ENCODE measurements around the gene ARPP21. TPM values are rescaled to one million over a fixed set of nuclear protein-coding genes. Genes with fewer than 3 reads are reported as not detected.

Gene ARPP21
- polyA plus RNA-seq, 6 donors from 2014 or later = 0.82 to 1.4 TPM; not detected in 4

DNA sequence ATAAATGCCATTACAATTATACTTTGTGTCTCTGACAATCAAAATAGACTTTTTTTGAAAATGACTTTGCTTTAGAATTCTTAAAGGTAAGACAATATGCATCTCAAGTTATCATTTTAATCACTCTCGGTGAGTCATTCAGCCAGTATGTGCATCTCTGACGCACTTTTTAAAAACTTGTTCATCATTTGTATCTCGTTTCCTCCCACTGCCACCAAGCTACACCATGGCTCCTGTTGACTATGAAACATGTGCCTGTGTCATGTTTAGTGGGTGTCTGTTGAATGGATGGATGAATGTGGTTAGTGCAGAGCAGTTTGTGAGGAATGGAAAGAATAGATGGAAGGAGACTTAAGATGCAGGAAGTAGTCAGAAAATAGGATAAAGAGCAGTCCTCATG, 68.6 kb downstream of the ARPP21 start:
- Mint-ChIP-seq H3K4me3 (no peak overlapping the region), H3K27ac (no peak overlapping the region), H3K4me1 (peaks cover 8 to 14% (median 10%) of the 10 kb centered on the region in 3 donors), H3K36me3 (no peaks in the 10 kb centered on the region), H3K27me3 (no peaks in the 10 kb centered on the region), H3K9me3 (no peaks in the 10 kb centered on the region)
- DNase-seq (no peak), ATAC-seq (ENCODE audit: low read depth in 2 of 2) (no peak)

DNA sequence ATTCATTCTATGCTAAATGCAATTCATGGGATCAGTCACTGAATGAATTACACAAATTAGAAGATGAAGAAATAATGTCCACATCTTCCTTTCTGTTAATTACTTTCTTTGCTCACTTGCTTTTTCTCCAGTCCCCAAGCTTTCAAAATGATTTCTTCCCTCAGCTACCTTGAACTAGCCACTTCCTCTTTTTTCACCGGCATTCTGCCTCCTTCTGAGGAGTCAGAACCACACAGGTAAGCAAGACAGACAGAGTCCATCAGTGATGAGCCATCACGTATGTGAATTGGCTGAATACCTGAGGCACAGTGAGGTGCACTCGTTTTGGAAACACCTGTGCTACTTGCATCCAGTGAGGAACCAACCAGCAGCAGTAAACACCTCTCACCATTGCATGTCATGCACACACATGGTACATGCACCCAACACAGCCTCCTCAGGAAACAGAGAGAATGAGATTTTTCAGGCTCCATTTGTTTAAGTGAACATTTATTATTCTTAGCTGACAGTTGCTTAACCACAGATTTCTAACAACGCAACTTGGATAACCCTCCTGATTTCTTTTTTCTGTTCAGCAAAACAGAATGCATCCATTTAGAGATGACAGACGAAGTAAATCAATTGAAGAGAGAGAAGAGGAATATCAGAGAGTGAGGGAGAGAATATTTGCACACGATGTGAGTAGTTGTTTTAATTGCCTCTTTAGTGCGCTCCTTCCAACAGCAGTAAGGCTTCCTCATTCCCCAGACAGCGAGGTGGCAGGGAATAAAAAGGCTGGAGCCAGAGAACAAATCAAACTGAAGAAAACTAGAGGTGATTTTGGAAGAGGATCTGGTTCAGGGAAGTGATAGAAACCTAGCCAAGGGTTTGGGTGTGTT, 69.3 kb downstream of the ARPP21 start:
- Mint-ChIP-seq H3K27me3 (no peaks in the 10 kb centered on the region), H3K4me3 (no peak overlapping the region), H3K4me1 (peaks cover 8 to 14% (median 10%) of the 10 kb centered on the region in 3 donors), H3K27ac (no peak overlapping the region), H3K9me3 (no peaks in the 10 kb centered on the region), H3K36me3 (no peaks in the 10 kb centered on the region)
- peak; percentile 57 to 79 for ATAC-seq (ENCODE audit: low read depth in 2 of 2)
- peak; percentile 13 for DNase-seq

DNA sequence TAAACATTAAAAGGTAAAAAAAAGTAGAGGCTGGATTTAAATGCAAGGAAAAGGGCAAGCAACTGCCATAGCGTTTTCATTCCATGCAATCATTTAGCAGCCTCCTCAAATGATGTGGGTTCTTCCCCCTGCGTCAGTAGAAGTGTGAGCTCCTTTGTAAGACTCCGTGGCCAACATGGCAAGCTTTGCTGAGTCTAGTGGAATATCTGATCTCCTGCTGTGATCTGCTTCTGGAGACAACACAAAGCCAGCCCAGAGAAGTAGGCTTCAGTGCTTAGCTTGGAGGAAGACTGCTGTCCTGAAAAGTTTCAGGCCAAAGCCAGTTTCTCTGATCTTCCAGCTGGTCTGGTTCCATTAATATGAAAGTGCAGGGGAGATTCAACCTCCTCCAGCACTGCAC, 70.4 kb downstream of the ARPP21 start:
- peaks cover 8 to 14% (median 10%) of the 10 kb centered on the region in 3 donors for H3K4me1 Mint-ChIP-seq
- H3K36me3 Mint-ChIP-seq = no peaks in the 10 kb centered on the region
- no peak for DNase-seq
- H3K27ac Mint-ChIP-seq = no peak overlapping the region
- H3K27me3 Mint-ChIP-seq = no peaks in the 10 kb centered on the region
- H3K9me3 Mint-ChIP-seq = no peaks in the 10 kb centered on the region
- no peak overlapping the region for H3K4me3 Mint-ChIP-seq
- ATAC-seq (ENCODE audit: low read depth in 2 of 2) = no peak

DNA sequence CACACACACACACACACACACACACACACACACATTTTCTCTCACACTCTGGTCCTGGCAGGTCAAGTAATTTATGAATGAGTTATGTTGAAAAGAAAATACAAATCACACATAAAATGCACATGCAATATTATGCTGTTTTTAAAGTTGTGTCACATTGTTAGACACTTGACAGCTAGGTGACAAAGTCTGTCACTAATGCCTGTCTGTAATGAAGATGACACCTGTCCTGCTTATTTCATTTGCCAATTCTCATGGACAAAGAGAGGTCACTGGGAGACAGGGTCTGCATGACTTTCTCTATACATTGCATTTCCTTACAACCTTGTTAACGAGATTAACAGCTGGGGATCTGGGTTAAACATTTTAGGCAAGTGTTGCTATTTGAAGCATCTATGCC, 71.2 kb downstream of the ARPP21 start:
- DNase-seq (no peak), ATAC-seq (ENCODE audit: low read depth in 2 of 2) (no peak)
- no peak overlapping the region for H3K4me3 Mint-ChIP-seq
- no peaks in the 10 kb centered on the region for H3K27me3 Mint-ChIP-seq
- peaks cover 8 to 14% (median 10%) of the 10 kb centered on the region in 3 donors for H3K4me1 Mint-ChIP-seq
- no peak overlapping the region for H3K27ac Mint-ChIP-seq
- H3K9me3 Mint-ChIP-seq = no peaks in the 10 kb centered on the region
- H3K36me3 Mint-ChIP-seq = no peaks in the 10 kb centered on the region

DNA sequence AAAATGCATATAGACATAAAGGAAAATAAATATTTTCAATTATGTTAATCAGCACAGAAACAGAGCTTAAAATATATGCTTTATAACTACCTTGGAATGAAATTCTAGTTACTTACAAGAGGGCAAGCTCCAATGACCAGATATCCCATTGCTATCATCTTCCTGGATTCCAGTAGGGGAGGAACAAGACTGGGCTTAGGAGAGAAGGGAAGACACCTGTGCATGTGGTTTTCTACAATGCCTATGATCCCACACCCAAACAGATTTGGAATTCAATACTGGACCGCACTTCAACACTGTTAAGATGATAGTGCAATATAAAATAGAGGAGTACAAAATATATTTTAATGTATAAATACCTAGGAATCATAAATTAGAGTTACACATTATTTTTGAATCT, 79.6 kb downstream of the ARPP21 start:
- ATAC-seq (ENCODE audit: low read depth in 2 of 2) = no peak
- Mint-ChIP-seq H3K4me3 (no peak overlapping the region), H3K27me3 (no peaks in the 10 kb centered on the region)

DNA sequence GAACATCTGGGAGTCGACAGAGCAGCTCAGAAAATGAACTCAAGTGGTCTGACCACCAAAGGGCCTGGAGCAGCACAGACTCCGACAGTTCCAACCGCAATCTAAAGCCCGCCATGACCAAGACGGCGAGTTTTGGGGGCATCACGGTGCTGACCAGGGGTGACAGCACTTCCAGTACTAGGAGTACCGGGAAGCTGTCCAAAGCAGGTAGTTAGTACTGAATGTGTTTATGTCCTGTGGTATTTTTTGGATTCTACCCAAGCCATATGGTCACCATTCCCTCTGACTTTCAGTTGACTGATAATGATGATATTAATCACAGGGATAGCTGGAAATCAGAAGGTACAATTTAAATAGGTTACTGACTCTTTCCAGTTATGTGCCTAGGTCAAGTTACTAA, 82.3 kb downstream of the ARPP21 start:
- Mint-ChIP-seq H3K27ac (no peak overlapping the region), H3K9me3 (no peaks in the 10 kb centered on the region), H3K36me3 (no peaks in the 10 kb centered on the region), H3K4me3 (no peak overlapping the region), H3K4me1 (no peaks in the 10 kb centered on the region), H3K27me3 (no peaks in the 10 kb centered on the region)
- no peak for ATAC-seq (ENCODE audit: low read depth in 2 of 2)
- DNase-seq = no peak

More for the DNA sequence above, 79.6 kb downstream of the ARPP21 start:
- Mint-ChIP-seq H3K36me3 (no peaks in the 10 kb centered on the region), H3K9me3 (no peaks in the 10 kb centered on the region), H3K4me1 (no peaks in the 10 kb centered on the region), H3K27ac (no peak overlapping the region)
- no peak for DNase-seq

DNA sequence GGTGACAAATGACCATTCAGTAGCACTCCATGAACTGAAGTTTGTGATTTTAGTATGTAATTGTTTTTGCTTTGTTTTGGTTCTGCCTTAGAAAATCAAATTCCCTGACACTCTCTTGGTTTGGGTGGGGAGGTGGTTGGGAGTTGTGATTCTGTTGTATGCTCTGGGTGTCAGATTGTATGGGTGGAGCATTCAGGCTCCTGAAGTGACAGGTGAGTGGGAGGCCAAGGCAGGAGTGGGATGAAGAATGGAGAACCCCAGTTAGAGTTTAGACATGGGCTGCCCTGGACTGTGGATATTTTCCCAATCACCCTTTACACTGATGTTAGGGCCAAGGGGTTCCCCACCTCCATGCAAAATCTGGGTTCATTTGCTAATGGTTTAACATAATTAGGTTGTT, 83.6 kb downstream of the ARPP21 start:
- H3K9me3 Mint-ChIP-seq = no peaks in the 10 kb centered on the region
- H3K4me1 Mint-ChIP-seq = no peaks in the 10 kb centered on the region
- no peak overlapping the region for H3K4me3 Mint-ChIP-seq
- H3K27ac Mint-ChIP-seq = no peak overlapping the region
- DNase-seq (no peak), ATAC-seq (ENCODE audit: low read depth in 2 of 2) (no peak)
- H3K36me3 Mint-ChIP-seq = no peaks in the 10 kb centered on the region
- no peaks in the 10 kb centered on the region for H3K27me3 Mint-ChIP-seq

DNA sequence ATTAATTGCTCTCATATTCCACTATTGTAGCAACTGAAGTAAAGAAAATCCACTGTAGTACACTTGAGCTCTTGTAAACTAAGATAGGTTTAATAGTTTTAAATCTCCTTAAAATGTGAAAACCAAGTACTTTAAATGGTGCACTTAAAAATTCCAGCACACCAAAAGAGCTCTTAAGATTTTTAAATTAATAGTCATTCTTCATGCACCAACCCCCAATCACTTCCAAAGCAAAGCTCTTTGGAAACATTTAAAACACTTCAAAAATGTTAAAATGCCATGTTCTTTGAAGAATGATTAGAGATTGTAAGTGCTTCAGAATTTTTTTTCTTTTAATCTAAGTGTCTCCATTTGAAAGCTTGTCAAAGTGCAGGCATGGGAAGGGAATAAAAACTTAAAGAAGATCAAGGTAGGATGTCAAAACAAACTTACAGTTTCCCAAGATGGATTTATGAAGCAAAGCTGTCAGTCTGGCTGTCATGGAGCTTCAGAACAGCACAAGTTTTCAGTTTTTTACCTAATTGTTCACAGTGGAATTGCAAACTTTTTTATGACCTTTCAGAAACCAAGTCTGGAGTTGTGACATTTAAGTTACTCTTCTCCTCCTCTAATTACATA, 84.3 kb downstream of the ARPP21 start:
- Mint-ChIP-seq H3K36me3 (no peaks in the 10 kb centered on the region), H3K4me1 (no peaks in the 10 kb centered on the region), H3K27me3 (no peaks in the 10 kb centered on the region), H3K4me3 (no peak overlapping the region), H3K9me3 (no peaks in the 10 kb centered on the region), H3K27ac (no peak overlapping the region)
- DNase-seq (no peak), ATAC-seq (ENCODE audit: low read depth in 2 of 2) (no peak)

DNA sequence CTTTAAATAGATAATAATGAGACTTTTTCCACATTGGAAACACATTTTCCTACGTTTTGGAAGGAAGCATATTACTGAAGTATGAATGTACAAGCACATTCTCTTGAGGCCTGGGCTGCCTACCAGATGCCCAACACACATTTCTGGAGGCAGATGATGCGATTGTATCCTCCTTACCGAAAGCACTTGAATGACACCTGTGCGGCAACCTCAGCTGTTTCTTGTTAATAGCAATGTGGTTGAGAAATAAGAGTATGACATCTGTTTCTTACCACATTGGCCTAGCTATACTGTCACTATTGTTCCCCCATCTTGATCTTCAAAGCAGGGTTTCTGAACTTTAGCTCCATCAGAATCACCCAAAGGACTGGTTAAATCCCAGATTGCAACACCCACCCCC, 84.8 kb downstream of the ARPP21 start:
- no peak overlapping the region for H3K4me3 Mint-ChIP-seq
- no peaks in the 10 kb centered on the region for H3K9me3 Mint-ChIP-seq
- DNase-seq = no peak
- H3K27me3 Mint-ChIP-seq = no peaks in the 10 kb centered on the region
- H3K27ac Mint-ChIP-seq = no peak overlapping the region
- no peak for ATAC-seq (ENCODE audit: low read depth in 2 of 2)
- H3K4me1 Mint-ChIP-seq = no peaks in the 10 kb centered on the region
- no peaks in the 10 kb centered on the region for H3K36me3 Mint-ChIP-seq

DNA sequence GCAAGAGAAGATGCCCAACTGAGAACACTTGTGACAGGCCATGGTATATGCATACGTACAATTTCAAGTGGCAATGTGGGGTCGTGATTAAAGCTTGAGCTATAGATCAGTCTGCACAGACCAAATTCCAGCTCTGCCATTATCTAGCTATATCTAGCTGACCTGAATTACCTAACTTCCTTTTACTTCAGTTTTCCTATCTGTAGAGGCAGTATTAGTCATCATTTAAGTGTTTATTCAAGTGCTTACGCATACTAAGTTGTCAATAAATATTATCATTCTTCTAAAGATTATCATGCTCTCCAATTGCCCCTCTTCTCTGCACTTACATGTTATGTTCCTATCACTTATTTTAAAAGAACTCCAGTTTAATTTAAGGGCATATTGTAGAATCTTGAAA, 87.9 kb downstream of the ARPP21 start:
- Mint-ChIP-seq H3K27ac (no peak overlapping the region), H3K36me3 (no peaks in the 10 kb centered on the region), H3K4me1 (no peaks in the 10 kb centered on the region), H3K4me3 (no peak overlapping the region), H3K27me3 (no peaks in the 10 kb centered on the region), H3K9me3 (no peaks in the 10 kb centered on the region)
- DNase-seq (no peak), ATAC-seq (ENCODE audit: low read depth in 2 of 2) (no peak)

DNA sequence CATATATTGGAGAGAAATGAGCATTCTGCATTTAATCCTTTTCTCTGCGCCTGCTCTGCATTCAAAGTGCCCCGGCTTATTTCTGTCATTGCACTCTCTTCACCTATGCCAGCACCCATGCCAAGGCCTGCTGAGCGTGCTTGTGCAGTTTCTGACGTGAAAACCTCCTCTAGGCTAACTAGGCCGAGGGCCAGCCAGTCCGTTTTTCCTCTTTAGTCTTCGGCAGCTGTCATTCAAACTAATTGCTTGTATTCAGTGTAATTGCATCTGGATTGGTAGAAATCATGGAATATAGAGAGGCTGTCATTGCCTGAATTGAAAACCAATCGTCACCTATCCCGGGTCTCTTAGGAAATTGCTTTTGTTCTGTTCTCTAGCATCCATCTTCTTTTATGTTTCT, 94.0 kb downstream of the ARPP21 start:
- no peaks in the 10 kb centered on the region for H3K9me3 Mint-ChIP-seq
- no peaks in the 10 kb centered on the region for H3K27me3 Mint-ChIP-seq
- H3K4me3 Mint-ChIP-seq = no peak overlapping the region
- DNase-seq (no peak), ATAC-seq (ENCODE audit: low read depth in 2 of 2) (no peak)
- no peak overlapping the region for H3K27ac Mint-ChIP-seq
- no peaks in the 10 kb centered on the region for H3K36me3 Mint-ChIP-seq
- peaks cover 4 to 12% (median 5%) of the 10 kb centered on the region in 3 donors for H3K4me1 Mint-ChIP-seq

DNA sequence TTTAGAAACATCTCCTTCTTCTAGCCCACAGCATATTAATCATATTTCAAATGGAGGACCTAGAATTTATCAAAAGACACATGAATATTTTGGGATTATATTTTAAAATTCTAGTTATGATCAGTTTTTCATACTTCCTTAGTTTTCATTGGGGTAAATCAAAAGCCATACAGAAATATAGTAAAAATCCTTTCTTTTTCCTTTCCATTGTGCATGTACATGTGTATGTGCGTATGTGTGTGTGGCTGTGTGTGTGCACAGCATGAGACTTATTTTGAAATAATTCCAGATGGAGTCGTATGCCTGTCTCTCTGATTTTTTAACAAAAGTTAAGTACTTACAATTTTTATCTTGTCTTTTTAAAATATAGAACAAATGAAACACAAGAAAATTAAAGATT, 94.5 kb downstream of the ARPP21 start:
- Mint-ChIP-seq H3K36me3 (no peaks in the 10 kb centered on the region), H3K27me3 (no peaks in the 10 kb centered on the region), H3K9me3 (no peaks in the 10 kb centered on the region), H3K27ac (no peak overlapping the region), H3K4me1 (peaks cover 6 to 18% (median 10%) of the 10 kb centered on the region in 3 donors), H3K4me3 (no peak overlapping the region)
- ATAC-seq (ENCODE audit: low read depth in 2 of 2) = no peak
- no peak for DNase-seq

DNA sequence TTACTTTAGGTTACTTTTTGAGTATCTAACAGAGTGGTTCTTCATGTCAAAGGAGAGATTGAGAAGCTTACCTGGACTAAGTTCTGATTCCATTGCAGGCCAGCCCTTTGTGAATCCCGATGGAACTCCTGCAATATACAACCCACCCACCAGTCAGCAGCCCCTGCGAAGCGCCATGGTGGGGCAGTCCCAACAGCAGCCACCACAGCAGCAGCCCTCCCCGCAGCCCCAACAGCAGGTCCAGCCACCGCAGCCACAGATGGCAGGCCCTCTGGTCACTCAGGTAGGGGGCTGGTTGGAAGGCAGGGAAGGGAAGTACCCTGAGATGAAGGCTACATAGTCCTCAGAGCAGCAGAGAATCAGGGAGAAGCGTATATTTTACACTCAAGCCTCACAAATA, 97.8 kb downstream of the ARPP21 start:
- Mint-ChIP-seq H3K27ac (no peak overlapping the region), H3K4me3 (no peak overlapping the region), H3K4me1 (peaks cover 18 to 30% (median 21%) of the 10 kb centered on the region in 3 donors), H3K9me3 (no peaks in the 10 kb centered on the region), H3K27me3 (no peaks in the 10 kb centered on the region), H3K36me3 (no peaks in the 10 kb centered on the region)
- DNase-seq = no peak
- ATAC-seq (ENCODE audit: low read depth in 2 of 2) = no peak

DNA sequence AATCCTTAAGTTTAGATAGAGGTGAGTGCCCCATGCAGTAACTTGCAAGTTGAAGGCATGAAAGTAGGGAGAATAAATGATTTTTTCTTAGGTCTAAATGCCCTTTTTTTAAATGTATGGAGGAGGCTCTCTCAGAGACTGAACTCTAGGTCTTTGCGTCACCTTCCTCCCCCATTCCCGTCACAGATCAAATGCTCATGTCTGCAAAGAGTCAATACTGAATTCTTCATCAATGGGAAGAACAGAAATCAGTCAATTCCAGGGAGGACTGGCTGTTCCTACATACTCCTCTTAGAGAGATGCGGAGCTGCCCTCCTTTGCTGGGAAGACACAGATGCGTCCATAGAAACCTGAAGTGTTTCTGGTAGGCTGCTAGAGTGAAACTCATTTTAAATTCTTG, 98.2 kb downstream of the ARPP21 start:
- no peak overlapping the region for H3K27ac Mint-ChIP-seq

More for the DNA sequence above, 98.2 kb downstream of the ARPP21 start:
- Mint-ChIP-seq H3K9me3 (no peaks in the 10 kb centered on the region), H3K36me3 (no peaks in the 10 kb centered on the region), H3K4me1 (peaks cover 18 to 30% (median 21%) of the 10 kb centered on the region in 3 donors), H3K27me3 (no peaks in the 10 kb centered on the region), H3K4me3 (peak overlapping the region in 1 of 8 donors; percentile 26)
- ATAC-seq (ENCODE audit: low read depth in 2 of 2) = no peak
- no peak for DNase-seq
